ENCODE measurements around the gene RASD1.

Gene RASD1

GRCh38 chr17:17496189-17497064, at the start of gene RASD1:
Gene RASD1, minus strand, starts transcription at chr17:17496395. Its CDS starts 214 bp downstream, at chr17:17496181.
- no peak for FAIRE-seq

- FAIRE-seq: no peak
These were observed 49.8 kb upstream of the RASD1 start for GRCh38 chr17:17545984-17546383.

GRCh38 chr17:17545031-17545820, 49.0 kb upstream of the RASD1 start:
- FAIRE-seq: no peak

- no peak for FAIRE-seq
These were observed 46.9 kb upstream of the RASD1 start for GRCh38 chr17:17542906-17543635.

GRCh38 chr17:17541640-17542001, 45.4 kb upstream of the RASD1 start:
- no peak for FAIRE-seq

- FAIRE-seq: no peak
These were observed 44.9 kb upstream of the RASD1 start for GRCh38 chr17:17540935-17541639.

GRCh38 chr17:17540278-17540906, 44.2 kb upstream of the RASD1 start:
- no peak for FAIRE-seq

- no peak for FAIRE-seq
These were observed 43.4 kb upstream of the RASD1 start for GRCh38 chr17:17539591-17539990.

- FAIRE-seq: no peak
These were observed 42.5 kb upstream of the RASD1 start for GRCh38 chr17:17538417-17539391.

- no peak for FAIRE-seq
These were observed 41.3 kb upstream of the RASD1 start for GRCh38 chr17:17537311-17538099.

GRCh38 chr17:17536702-17537101, 40.5 kb upstream of the RASD1 start:
- no peak for FAIRE-seq

GRCh38 chr17:17535957-17536356, 39.8 kb upstream of the RASD1 start:
- no peak for FAIRE-seq

- FAIRE-seq: no peak
These were observed 37.8 kb upstream of the RASD1 start for GRCh38 chr17:17533901-17534441.

GRCh38 chr17:17532991-17533390, 36.8 kb upstream of the RASD1 start:
- FAIRE-seq: no peak

- FAIRE-seq: no peak
These were observed 35.0 kb upstream of the RASD1 start for GRCh38 chr17:17531156-17531555.

- FAIRE-seq: no peak
These were observed 32.8 kb upstream of the RASD1 start for GRCh38 chr17:17528696-17529652.

GRCh38 chr17:17527956-17528500, 31.8 kb upstream of the RASD1 start:
- no peak for FAIRE-seq

GRCh38 chr17:17527534-17527933, 31.3 kb upstream of the RASD1 start:
- no peak for FAIRE-seq

Data from colon (tissue), 2 donors.